BE2C (cell line): ENCODE data around the gene SUDS3.
A peak's percentile ranks its signal among the peaks of the same experiment; 100 is the strongest.

Experiments used
- DNase-seq: peaks from one replicate; pipeline ENCODE4 v3.0.0-alpha.2; 2020
- H3K27me3 ChIP-seq: fragments of 250-450 bp; sonication (Bioruptor Pico); 2 replicates; pipeline ENCODE4 v1.5.1; 2020; ENCODE audit warnings: mild to moderate bottlenecking
- H3K36me3 ChIP-seq: fragments of 250-450 bp; sonication (Bioruptor Pico); 2 replicates; pipeline ENCODE4 v1.5.1; 2020; ENCODE audit warnings: mild to moderate bottlenecking
- H3K4me1 ChIP-seq: fragments of 250-450 bp; sonication (Bioruptor Pico); 2 replicates; pipeline ENCODE4 v1.5.1; 2020
- H3K4me3 ChIP-seq: 2 replicates; pipeline ENCODE4 v1.5.1; 2011; ENCODE audit warnings: low read depth, low read length
- H3K9me3 ChIP-seq: fragments of 250-450 bp; sonication (Bioruptor Pico); 2 replicates; pipeline ENCODE4 v1.5.1; 2020
- TF ChIP-seq, protein P1 (sequence below): IDR thresholded peaks from 2 replicates; pipeline ENCODE4 v1.5.1; 2012; ENCODE audit warnings: mild to moderate bottlenecking, low read depth, low read length

Gene SUDS3

GRCh38 chr12:118375348-118375747 is 1.0 kb upstream of the SUDS3 start:
- TF ChIP-seq, protein P1, sequence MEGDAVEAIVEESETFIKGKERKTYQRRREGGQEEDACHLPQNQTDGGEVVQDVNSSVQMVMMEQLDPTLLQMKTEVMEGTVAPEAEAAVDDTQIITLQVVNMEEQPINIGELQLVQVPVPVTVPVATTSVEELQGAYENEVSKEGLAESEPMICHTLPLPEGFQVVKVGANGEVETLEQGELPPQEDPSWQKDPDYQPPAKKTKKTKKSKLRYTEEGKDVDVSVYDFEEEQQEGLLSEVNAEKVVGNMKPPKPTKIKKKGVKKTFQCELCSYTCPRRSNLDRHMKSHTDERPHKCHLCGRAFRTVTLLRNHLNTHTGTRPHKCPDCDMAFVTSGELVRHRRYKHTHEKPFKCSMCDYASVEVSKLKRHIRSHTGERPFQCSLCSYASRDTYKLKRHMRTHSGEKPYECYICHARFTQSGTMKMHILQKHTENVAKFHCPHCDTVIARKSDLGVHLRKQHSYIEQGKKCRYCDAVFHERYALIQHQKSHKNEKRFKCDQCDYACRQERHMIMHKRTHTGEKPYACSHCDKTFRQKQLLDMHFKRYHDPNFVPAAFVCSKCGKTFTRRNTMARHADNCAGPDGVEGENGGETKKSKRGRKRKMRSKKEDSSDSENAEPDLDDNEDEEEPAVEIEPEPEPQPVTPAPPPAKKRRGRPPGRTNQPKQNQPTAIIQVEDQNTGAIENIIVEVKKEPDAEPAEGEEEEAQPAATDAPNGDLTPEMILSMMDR: no peak

DNA sequence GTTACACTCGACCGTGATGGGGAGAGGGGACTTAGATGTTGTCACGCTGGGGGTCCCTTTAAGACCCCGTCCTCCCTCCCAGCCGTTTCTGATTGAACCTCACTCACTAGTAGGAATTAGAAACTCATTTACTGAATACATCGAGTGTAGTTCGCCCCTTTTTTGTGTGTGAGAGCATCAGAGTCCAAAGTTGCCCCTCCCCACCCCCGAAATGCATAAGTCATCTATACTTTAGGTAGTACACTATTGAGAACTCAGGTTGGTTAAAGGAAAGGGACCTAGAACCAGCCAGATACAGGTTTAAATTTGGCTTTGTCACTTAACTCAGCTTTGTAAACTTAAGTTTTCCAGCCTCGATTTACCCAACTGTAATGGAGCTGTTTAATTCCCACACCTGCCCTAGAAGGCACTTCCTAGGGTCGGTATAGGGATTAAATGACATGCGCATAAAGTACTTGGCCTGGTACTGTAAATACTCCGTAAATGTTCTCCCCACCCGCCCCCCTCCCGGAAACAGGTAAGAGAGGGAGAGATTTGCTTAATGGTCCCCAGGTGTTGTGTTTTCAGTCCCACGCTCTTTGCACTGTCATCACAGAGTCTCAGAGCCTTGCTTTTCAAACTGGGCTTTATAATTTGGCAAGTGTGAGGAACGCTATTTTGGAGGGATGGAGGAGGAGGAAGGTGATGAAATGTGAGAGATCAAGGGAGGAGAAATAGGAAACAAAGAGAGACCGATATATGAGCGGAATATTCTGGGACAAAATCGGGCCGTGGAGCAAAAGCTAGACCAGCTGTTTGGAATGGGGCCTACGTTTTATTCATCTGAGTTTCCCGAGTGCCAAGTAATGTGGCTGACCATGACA is 897 bp downstream of the SUDS3 start:
- TF ChIP-seq, protein P1: no peak
- H3K36me3 ChIP-seq: peaks cover 21% of the 10 kb centered on the region
- H3K27me3 ChIP-seq: no peaks in the 10 kb centered on the region
- 0 out of 2 replicates have a peak, but pooled peaks cover 2% of the 10 kb centered on the region for H3K4me1 ChIP-seq
- peak overlapping the region; percentile 84 for H3K4me3 ChIP-seq
- DNase-seq: no peak
- H3K9me3 ChIP-seq: no peaks in the 10 kb centered on the region

More at GRCh38 chr12:118375348-118375747, 1.0 kb upstream of the SUDS3 start:
- no peak for DNase-seq
- Histone ChIP-seq H3K4me3 (no peak overlapping the region), H3K4me1 (0 out of 2 replicates have a peak, but pooled peaks cover 2% of the 10 kb centered on the region), H3K27me3 (no peaks in the 10 kb centered on the region), H3K36me3 (peaks cover 6% of the 10 kb centered on the region; the same call in 1 of the 2 replicates), H3K9me3 (no peaks in the 10 kb centered on the region)

GRCh38 chr12:118377884-118378470 is 1.6 kb downstream of the SUDS3 start:
- H3K4me1 ChIP-seq: 0 out of 2 replicates have a peak, but pooled peaks cover 2% of the 10 kb centered on the region
- peak overlapping the region; percentile 84 for H3K4me3 ChIP-seq
- DNase-seq: peak; percentile 55
- no peaks in the 10 kb centered on the region for H3K27me3 ChIP-seq
- H3K9me3 ChIP-seq: no peaks in the 10 kb centered on the region
- H3K36me3 ChIP-seq: peaks cover 22% of the 10 kb centered on the region
- TF ChIP-seq, protein P1: peak; percentile 89

GRCh38 chr12:118391424-118391823 is 15.1 kb downstream of the SUDS3 start:
- Histone ChIP-seq H3K27me3 (no peaks in the 10 kb centered on the region), H3K9me3 (no peaks in the 10 kb centered on the region), H3K4me1 (no peaks in the 10 kb centered on the region), H3K4me3 (no peak overlapping the region), H3K36me3 (peaks cover 40% of the 10 kb centered on the region)
- DNase-seq: no peak
- TF ChIP-seq, protein P1: no peak

DNA sequence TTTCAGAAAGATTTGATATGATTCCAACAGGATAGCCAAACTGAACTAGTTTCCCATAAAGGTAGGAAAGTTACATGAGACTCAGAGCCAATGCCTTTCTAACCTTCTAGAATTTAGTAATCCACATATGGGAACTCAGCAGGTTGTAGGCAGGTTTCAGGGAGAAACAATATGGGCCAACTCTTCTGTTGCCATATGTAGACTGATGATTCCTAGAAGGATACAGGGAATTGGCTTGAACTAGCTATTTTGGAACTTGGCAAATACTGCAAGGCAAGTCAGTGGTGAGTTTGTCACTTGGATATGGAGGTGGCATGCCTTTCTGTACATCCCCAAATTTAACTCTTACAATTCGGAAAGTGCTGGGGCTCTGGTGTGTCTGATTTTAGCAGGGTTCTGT is 15.5 kb downstream of the SUDS3 start:
- no peak overlapping the region for H3K4me3 ChIP-seq
- no peaks in the 10 kb centered on the region for H3K27me3 ChIP-seq
- no peaks in the 10 kb centered on the region for H3K9me3 ChIP-seq
- TF ChIP-seq, protein P1: no peak
- DNase-seq: no peak
- H3K36me3 ChIP-seq: peaks cover 40% of the 10 kb centered on the region
- no peaks in the 10 kb centered on the region for H3K4me1 ChIP-seq
